COLO668 (cell line): Measurements from ENCODE around the gene ZSCAN20.

Experiments
- DNase-seq: peaks from one replicate; lab custom pipeline; 2025; ENCODE audit not compliant: unreplicated experiment; lab: John Stamatoyannopoulos, UW

ZSCAN20 gene

GRCh38 chr1:33443080-33443704 is 29.3 kb upstream of the ZSCAN20 start:
- no peak for DNase-seq

GRCh38 chr1:33443705-33444180 is 28.7 kb upstream of the ZSCAN20 start:
- no peak for DNase-seq

- DNase-seq: no peak
Observed at GRCh38 chr1:33445108-33445507, 27.3 kb upstream of the ZSCAN20 start.

GRCh38 chr1:33446590-33446989 is 25.9 kb upstream of the ZSCAN20 start:
- no peak for DNase-seq

GRCh38 chr1:33454646-33455282 is 17.7 kb upstream of the ZSCAN20 start:
- peak; percentile 29 for DNase-seq

GRCh38 chr1:33455539-33456501 is 16.6 kb upstream of the ZSCAN20 start:
- DNase-seq: peak; percentile 57

GRCh38 chr1:33456502-33456886 is 16.0 kb upstream of the ZSCAN20 start:
- no peak for DNase-seq

GRCh38 chr1:33459691-33460090 is 12.8 kb upstream of the ZSCAN20 start:
- no peak for DNase-seq

GRCh38 chr1:33460144-33460543 is 12.3 kb upstream of the ZSCAN20 start:
- DNase-seq: no peak

- DNase-seq: no peak
Observed at GRCh38 chr1:33460947-33461629, 11.4 kb upstream of the ZSCAN20 start.

- no peak for DNase-seq
Observed at GRCh38 chr1:33462405-33463164, 9.9 kb upstream of the ZSCAN20 start.

- no peak for DNase-seq
Observed at GRCh38 chr1:33464552-33464951, 7.9 kb upstream of the ZSCAN20 start.

- no peak for DNase-seq
Observed at GRCh38 chr1:33465316-33465715, 7.1 kb upstream of the ZSCAN20 start.

GRCh38 chr1:33466159-33466558 is 6.3 kb upstream of the ZSCAN20 start:
- no peak for DNase-seq

GRCh38 chr1:33468011-33468410 is 4.4 kb upstream of the ZSCAN20 start:
- no peak for DNase-seq

GRCh38 chr1:33468531-33468930 is 3.9 kb upstream of the ZSCAN20 start:
- DNase-seq: no peak

- no peak for DNase-seq
Observed at GRCh38 chr1:33468967-33469366, 3.5 kb upstream of the ZSCAN20 start.

- no peak for DNase-seq
Observed at GRCh38 chr1:33469691-33470090, 2.8 kb upstream of the ZSCAN20 start.

GRCh38 chr1:33470495-33471012 is 1.9 kb upstream of the ZSCAN20 start:
- DNase-seq: peak; percentile 91

- DNase-seq: no peak
Observed at GRCh38 chr1:33471416-33471815, 1.0 kb upstream of the ZSCAN20 start.
